ENCODE measurements around the gene KRTAP4-4. TPM values are rescaled to one million over a fixed set of nuclear protein-coding genes. Genes with fewer than 3 reads are reported as not detected.
"Not testable (repeated sequence)": the region's sequence is repeated elsewhere in the genome, so short reads cannot be mapped to it uniquely, and the experiment has no call there.

Gene KRTAP4-4
- total RNA-seq, 2 donors from 2014 or later: not detected

DNA sequence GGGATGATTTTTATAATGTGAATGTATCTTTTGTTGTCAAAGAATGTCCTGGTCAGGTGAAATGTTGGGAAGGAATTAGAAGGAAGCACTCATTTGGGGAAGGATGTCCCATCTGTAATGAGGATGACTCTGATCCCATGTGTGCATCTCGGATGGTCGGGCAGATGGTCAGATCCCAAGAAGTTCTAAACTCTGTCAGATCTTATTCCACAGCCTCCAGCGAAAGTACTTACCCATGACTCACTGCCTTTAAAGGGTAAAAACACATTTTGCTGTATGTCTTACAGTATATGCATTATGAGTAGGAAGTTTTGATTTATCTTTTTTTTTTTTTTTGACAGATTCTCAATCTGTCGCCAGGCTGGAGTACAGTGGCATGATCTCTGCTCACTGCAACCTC lies 41.8 kb downstream of the KRTAP4-4 start:
- Mint-ChIP-seq H3K9me3 (peaks cover 2% of the 10 kb centered on the region in 2 donors), H3K4me3 (no peak overlapping the region), H3K27ac (no peak overlapping the region), H3K27me3 (ENCODE audit: low read depth) (no peaks in the 10 kb centered on the region), H3K4me1 (ENCODE audit: low read depth) (peaks cover 20% of the 10 kb centered on the region), H3K36me3 (ENCODE audit: insufficient read depth in 2 of 2) (no peaks in the 10 kb centered on the region)
- no peak for ATAC-seq (replicated peaks in 1 of 2)
- no peak for DNase-seq

DNA sequence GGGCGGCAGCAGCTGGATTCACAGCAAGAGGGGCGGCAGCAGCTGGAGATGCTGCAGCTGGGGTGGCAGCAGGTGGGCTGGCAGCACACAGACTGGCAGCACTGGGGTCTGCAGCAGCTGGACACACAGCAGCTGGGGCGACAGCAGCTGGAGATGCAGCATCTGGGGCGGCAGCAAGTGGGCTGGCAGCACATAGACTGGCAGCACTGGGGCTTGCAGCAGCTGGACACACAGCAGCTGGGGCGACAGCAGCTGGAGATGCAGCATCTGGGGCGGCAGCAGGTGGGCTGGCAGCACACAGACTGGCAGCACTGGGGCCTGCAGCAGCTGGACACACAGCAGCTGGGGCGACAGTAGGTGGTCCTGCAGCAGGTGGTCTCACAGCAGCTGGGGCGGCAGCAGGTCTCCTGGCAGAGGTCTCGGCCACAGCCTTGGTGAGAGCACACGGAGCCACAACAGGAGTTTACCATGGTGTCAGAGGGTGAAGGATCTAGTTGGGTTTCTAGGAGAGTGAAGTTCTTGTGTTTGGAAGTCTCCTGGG lies 42.6 kb downstream of the KRTAP4-4 start, which contains the start of gene KRTAP4-11:
Gene KRTAP4-11, minus strand, starts transcription at position 528 of the 541 bp plus-strand sequence. Its CDS starts 58 bp downstream, at position 470.
- DNase-seq; H3K36me3 Mint-ChIP-seq (ENCODE audit: insufficient read depth in 2 of 2): not testable (repeated sequence)

DNA sequence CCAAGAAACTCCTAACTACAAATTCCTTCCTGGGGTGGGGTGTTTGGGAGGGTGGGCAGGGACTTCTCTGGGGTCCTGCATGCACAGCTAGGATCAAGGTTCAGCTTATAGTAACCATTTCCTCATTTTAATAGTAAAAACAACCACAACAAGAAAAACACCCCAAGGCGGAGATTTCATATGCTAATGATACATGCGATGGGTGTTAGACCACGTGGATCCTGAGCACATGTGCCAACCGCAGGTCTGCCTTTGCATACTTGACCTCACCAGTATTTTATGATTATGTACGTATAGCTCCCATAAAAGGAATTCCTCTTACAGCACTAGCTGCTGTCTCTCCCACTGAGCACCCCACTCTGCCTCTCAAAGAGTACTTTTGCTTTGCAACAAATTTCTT lies 44.3 kb downstream of the KRTAP4-4 start:
- Mint-ChIP-seq H3K27me3 (ENCODE audit: low read depth) (no peaks in the 10 kb centered on the region), H3K4me1 (ENCODE audit: low read depth) (peaks cover 12% of the 10 kb centered on the region), H3K27ac (no peak overlapping the region), H3K9me3 (peaks cover 0 to 2% of the 10 kb centered on the region in 2 donors), H3K4me3 (no peak overlapping the region), H3K36me3 (ENCODE audit: insufficient read depth in 2 of 2) (peaks cover 0 to 4% of the 10 kb centered on the region in 2 donors)
- DNase-seq (no peak), ATAC-seq (replicated peaks in 1 of 2) (no peak)

More for the DNA sequence above, 42.6 kb downstream of the KRTAP4-4 start, which contains the start of gene KRTAP4-11:
- H3K4me1 Mint-ChIP-seq (ENCODE audit: low read depth): peaks cover 13% of the 10 kb centered on the region
- not testable (repeated sequence) for H3K27ac Mint-ChIP-seq; H3K4me3 Mint-ChIP-seq; H3K27me3 Mint-ChIP-seq (ENCODE audit: low read depth); H3K9me3 Mint-ChIP-seq; ATAC-seq (replicated peaks in 1 of 2)

DNA sequence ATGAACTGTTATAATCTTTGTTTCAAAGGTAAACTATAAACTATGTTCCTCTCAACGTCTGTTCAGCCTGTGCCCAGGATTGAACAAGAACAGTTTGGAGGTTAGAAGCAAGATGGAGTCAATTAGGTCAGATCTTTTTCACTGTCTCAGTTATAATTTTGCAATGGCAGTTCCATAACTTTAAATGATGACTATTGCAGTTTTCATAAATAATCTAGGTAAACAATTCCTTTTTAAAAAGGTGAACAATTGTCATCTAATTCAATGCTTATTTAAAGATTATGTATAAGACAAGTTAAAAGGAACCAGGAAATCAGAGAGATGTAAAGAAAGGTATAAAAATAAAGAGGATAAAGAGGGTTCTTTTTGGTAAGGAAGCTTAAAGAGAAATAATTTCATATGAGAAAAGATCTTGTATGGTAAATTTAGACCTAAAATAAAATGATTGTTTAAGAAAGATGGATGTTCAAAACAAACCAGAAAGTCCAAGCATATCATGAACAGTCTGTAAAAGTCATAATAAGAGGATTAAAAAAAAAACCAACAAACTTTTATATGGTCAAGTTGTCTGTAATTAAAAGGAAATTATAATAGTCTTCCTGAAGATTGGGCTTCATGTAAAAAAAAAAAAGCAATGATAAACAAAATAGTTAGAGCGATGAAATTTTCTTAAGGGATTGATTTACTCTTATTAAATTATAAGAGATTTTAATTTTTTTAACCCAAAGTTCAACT lies 49.2 kb downstream of the KRTAP4-4 start:
- Mint-ChIP-seq H3K4me1 (ENCODE audit: low read depth) (no peaks in the 10 kb centered on the region), H3K9me3 (peaks cover 0 to 2% of the 10 kb centered on the region in 2 donors), H3K27me3 (ENCODE audit: low read depth) (peaks cover under 1% of the 10 kb centered on the region), H3K36me3 (ENCODE audit: insufficient read depth in 2 of 2) (peaks cover 0 to 7% of the 10 kb centered on the region in 2 donors), H3K27ac (no peak overlapping the region), H3K4me3 (no peak overlapping the region)
- ATAC-seq (replicated peaks in 1 of 2) (no peak), DNase-seq (no peak)

Other genes starting within 250 kb of the KRTAP4-4 start
- not detected for gene KRT23, start 223.1 kb downstream of the KRTAP4-4 start, total RNA-seq
- gene KRT39, start 193.8 kb downstream of the KRTAP4-4 start, total RNA-seq: not detected
- gene KRT40, start 176.4 kb downstream of the KRTAP4-4 start, total RNA-seq: not detected
- not detected for gene KRTAP3-3, start 166.6 kb downstream of the KRTAP4-4 start, total RNA-seq
- gene KRTAP3-2, start 160.8 kb downstream of the KRTAP4-4 start, total RNA-seq: not detected
- gene KRTAP3-1, start 151.6 kb downstream of the KRTAP4-4 start, total RNA-seq: not detected
- gene KRTAP1-5, start 133.5 kb downstream of the KRTAP4-4 start, total RNA-seq: not detected
- not detected for gene KRTAP1-4, start 130.6 kb downstream of the KRTAP4-4 start, total RNA-seq
- gene KRTAP1-3, start 125.9 kb downstream of the KRTAP4-4 start, total RNA-seq: not detected
- not detected for gene KRTAP1-1, start 119.3 kb downstream of the KRTAP4-4 start, total RNA-seq
- not detected for gene KRTAP2-1, start 113.4 kb downstream of the KRTAP4-4 start, total RNA-seq
- gene KRTAP2-2, start 105.5 kb downstream of the KRTAP4-4 start, total RNA-seq: not detected
- not detected for gene KRTAP2-3, start 100.6 kb downstream of the KRTAP4-4 start, total RNA-seq
- gene KRTAP2-4, start 94.9 kb downstream of the KRTAP4-4 start, total RNA-seq: not detected
- not detected for gene KRTAP4-7, start 76.6 kb downstream of the KRTAP4-4 start, total RNA-seq
- gene KRTAP4-8, start 62.6 kb downstream of the KRTAP4-4 start, total RNA-seq: not detected
- not detected for gene KRTAP4-16, start 58.5 kb downstream of the KRTAP4-4 start, total RNA-seq
- not detected for gene KRTAP4-9, start 55.4 kb downstream of the KRTAP4-4 start, total RNA-seq
- gene KRTAP4-11, start 42.4 kb downstream of the KRTAP4-4 start, total RNA-seq: not detected
- not detected for gene KRTAP4-12, start 36.6 kb downstream of the KRTAP4-4 start, total RNA-seq
- gene KRTAP4-6, start 20.2 kb downstream of the KRTAP4-4 start, total RNA-seq: not detected
- not detected for gene KRTAP4-5, start 10.9 kb downstream of the KRTAP4-4 start, total RNA-seq
- not detected for gene KRTAP4-3, start 7.5 kb upstream of the KRTAP4-4 start, total RNA-seq
- not detected for gene KRTAP4-2, start 17.5 kb upstream of the KRTAP4-4 start, total RNA-seq
- gene KRTAP4-1, start 24.2 kb upstream of the KRTAP4-4 start, total RNA-seq: not detected
- not detected for gene KRTAP9-1, start 29.1 kb upstream of the KRTAP4-4 start, total RNA-seq
- gene KRTAP9-2, start 65.9 kb upstream of the KRTAP4-4 start, total RNA-seq: not detected
- not detected for gene KRTAP9-3, start 71.7 kb upstream of the KRTAP4-4 start, total RNA-seq
- gene KRTAP9-8, start 77.3 kb upstream of the KRTAP4-4 start, total RNA-seq: not detected
- gene KRTAP9-4, start 88.9 kb upstream of the KRTAP4-4 start, total RNA-seq: not detected
- not detected for gene KRTAP9-9, start 94.6 kb upstream of the KRTAP4-4 start, total RNA-seq
- not detected for gene KRTAP9-6, start 104.6 kb upstream of the KRTAP4-4 start, total RNA-seq
- gene KRTAP9-7, start 115.0 kb upstream of the KRTAP4-4 start, total RNA-seq: not detected
- not detected for gene KRTAP29-1, start 142.1 kb upstream of the KRTAP4-4 start, total RNA-seq
- not detected for gene KRTAP16-1, start 148.6 kb upstream of the KRTAP4-4 start, total RNA-seq
- gene KRTAP17-1, start 155.0 kb upstream of the KRTAP4-4 start, total RNA-seq: not detected
- not detected for gene KRT33A, start 190.1 kb upstream of the KRTAP4-4 start, total RNA-seq
- gene KRT33B, start 209.1 kb upstream of the KRTAP4-4 start, total RNA-seq: not detected
- not detected for gene KRT34, start 221.6 kb upstream of the KRTAP4-4 start, total RNA-seq
- not detected for gene KRT31, start 236.9 kb upstream of the KRTAP4-4 start, total RNA-seq

Data from activated T-cell treated with anti-CD3 and anti-CD28 coated beads, Interleukin-2, amount 50 U/mL, for 72 hours (primary cell).